Measurements from ENCODE around the gene EYS. TPM values are rescaled to one million over a fixed set of nuclear protein-coding genes. Genes with fewer than 3 reads are reported as not detected.

Gene EYS
- polyA plus RNA-seq, 2 of the 4 experiments (the other 2 are of a cell fraction) = 0.03 to 0.06 TPM

DNA sequence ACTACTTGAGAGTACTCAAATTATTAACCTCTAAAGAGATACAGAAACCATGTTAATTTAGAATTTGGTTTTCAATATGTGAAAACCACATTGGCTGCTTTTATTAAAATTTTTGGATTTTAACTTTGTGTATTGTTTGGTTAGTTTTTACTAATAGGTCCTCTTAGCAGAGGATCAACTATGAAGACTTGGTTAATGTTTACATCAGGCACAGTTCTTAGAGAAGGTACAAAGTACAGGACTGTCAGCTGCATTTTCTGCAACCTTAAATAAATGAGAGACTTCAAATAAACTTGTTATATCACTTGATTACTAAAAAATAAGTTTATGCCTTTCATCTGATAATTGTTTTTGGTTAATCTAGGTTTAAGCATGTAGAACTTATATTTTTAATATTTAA lies 1982.3 kb downstream of the EYS start:
- H3K9me3 ChIP-seq = no peaks in the 10 kb centered on the region
- FAIRE-seq (no peak), ATAC-seq (no peak), DNase-seq (ENCODE audit: low read depth in 1 of 2, low spot score in 1 of 2) (no peak)
- H3K27ac ChIP-seq = no peak overlapping the region
- H3K4me3 ChIP-seq = no peak overlapping the region
- H3K4me1 ChIP-seq = peaks cover 16% of the 10 kb centered on the region; the same call in 2 of the 3 replicates
- POLR2A ChIA-PET = no interaction called here
- CTCF ChIA-PET = no interaction called here
- TF ChIP-seq TFCP2L1 (CRISPR knock-in tag; IDR thresholded peaks at IDR 0.05) = no peak
- no peak for TF ChIP-seq PHF8 (IDR thresholded peaks at IDR 0.05; ENCODE audit: borderline replicate concordance, low read depth)
- TF ChIP-seq NFE2L2 (conservative IDR thresholded peaks at IDR 0.05; ENCODE audit: low read length) = no peak
- no peak for TF ChIP-seq ZFP36 (IDR thresholded peaks at IDR 0.05; ENCODE audit: borderline replicate concordance, partially characterized antibody)
- no peak for TF ChIP-seq EHF (CRISPR knock-in tag; IDR thresholded peaks at IDR 0.05)
- H3K4me2 ChIP-seq = peak overlapping the region; percentile 54

DNA sequence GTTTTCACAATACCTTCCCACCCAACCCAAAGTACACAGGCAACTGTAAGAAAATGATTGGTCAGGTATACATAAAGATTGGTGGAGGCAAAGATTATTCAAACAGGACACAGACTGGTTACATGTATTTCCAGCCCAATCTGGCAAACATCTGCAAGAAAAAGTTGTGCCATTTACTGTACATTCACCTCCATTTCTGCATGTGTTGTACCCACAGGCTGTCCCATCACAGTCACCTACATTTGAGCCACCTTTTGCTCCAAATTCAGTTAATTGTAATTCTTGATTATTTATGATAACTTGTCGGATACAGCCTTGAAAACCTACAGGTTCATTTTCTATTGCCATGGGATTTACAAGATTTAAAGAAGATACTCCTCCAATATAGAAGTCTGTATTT lies 1985.8 kb downstream of the EYS start:
- Histone ChIP-seq H3K4me1 (peaks cover 16% of the 10 kb centered on the region; the same call in 2 of the 3 replicates), H3K4me2 (no peak overlapping the region), H3K4me3 (no peak overlapping the region), H3K9me3 (no peaks in the 10 kb centered on the region), H3K27ac (no peak overlapping the region)
- FAIRE-seq (no peak), ATAC-seq (no peak), DNase-seq (ENCODE audit: low read depth in 1 of 2, low spot score in 1 of 2) (no peak)
- ChIA-PET POLR2A (no interaction called here), CTCF (no interaction called here)
- TF ChIP-seq HEYL (CRISPR knock-in tag; IDR thresholded peaks at IDR 0.05) = no peak
- 97% methylated on average over 1 of the region's 1 CpG for WGBS (ENCODE audit: missing lambda C conversion rate)

- Histone ChIP-seq H3K4me1 (no peaks in the 10 kb centered on the region), H3K9me3 (no peaks in the 10 kb centered on the region), H3K4me3 (no peak overlapping the region), H3K27ac (no peak overlapping the region), H3K4me2 (no peak overlapping the region)
- ATAC-seq (no peak), FAIRE-seq (no peak), DNase-seq (ENCODE audit: low read depth in 1 of 2, low spot score in 1 of 2) (no peak)
- WGBS (ENCODE audit: missing lambda C conversion rate) = 90% methylated on average over 2 of the region's 2 CpGs
- POLR2A ChIA-PET = no interaction called here
- TF ChIP-seq ATOH8 (CRISPR knock-in tag; IDR thresholded peaks at IDR 0.05; ENCODE audit: low read depth) = no peak
- TF ChIP-seq USF2 (IDR thresholded peaks at IDR 0.05) = no peak
- no peak for TF ChIP-seq PHF8 (IDR thresholded peaks at IDR 0.05; ENCODE audit: borderline replicate concordance, low read depth)
- TF ChIP-seq MAFK (IDR thresholded peaks at IDR 0.05; ENCODE audit: partially characterized antibody) = no peak
- CTCF ChIA-PET = no interaction called here
Measured at GRCh38 chr6:63716169-63716568, 1990.9 kb downstream of the EYS start.

GRCh38 chr6:63714091-63714490 lies 1992.9 kb downstream of the EYS start:
- ATAC-seq = no peak
- Histone ChIP-seq H3K4me2 (no peak overlapping the region), H3K27ac (no peak overlapping the region), H3K4me1 (no peaks in the 10 kb centered on the region), H3K9me3 (no peaks in the 10 kb centered on the region), H3K4me3 (no peak overlapping the region)
- ChIA-PET POLR2A (no interaction called here), CTCF (no interaction called here)
- DNase-seq (ENCODE audit: low read depth in 1 of 2, low spot score in 1 of 2) = no peak
- TF ChIP-seq, protein P1, sequence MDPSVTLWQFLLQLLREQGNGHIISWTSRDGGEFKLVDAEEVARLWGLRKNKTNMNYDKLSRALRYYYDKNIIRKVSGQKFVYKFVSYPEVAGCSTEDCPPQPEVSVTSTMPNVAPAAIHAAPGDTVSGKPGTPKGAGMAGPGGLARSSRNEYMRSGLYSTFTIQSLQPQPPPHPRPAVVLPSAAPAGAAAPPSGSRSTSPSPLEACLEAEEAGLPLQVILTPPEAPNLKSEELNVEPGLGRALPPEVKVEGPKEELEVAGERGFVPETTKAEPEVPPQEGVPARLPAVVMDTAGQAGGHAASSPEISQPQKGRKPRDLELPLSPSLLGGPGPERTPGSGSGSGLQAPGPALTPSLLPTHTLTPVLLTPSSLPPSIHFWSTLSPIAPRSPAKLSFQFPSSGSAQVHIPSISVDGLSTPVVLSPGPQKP (IDR thresholded peaks at IDR 0.05; ENCODE audit: low read depth, low read length) = no peak
- TF ChIP-seq EHF (CRISPR knock-in tag; IDR thresholded peaks at IDR 0.05) = no peak
- no peak for TF ChIP-seq NR3C1 (IDR thresholded peaks at IDR 0.05)
- no peak for TF ChIP-seq KDM1A (IDR thresholded peaks at IDR 0.05; ENCODE audit: low read depth)
- TF ChIP-seq FOSL2 (IDR thresholded peaks at IDR 0.05) = no peak
- TF ChIP-seq FOSL2 (CRISPR knock-in tag; IDR thresholded peaks at IDR 0.05) = no peak
- no peak for TF ChIP-seq CBX2 (IDR thresholded peaks at IDR 0.05; ENCODE audit: borderline replicate concordance, low read depth)
- TF ChIP-seq FOSB (CRISPR knock-in tag; IDR thresholded peaks at IDR 0.05) = no peak
- no peak for FAIRE-seq

- POLR2A ChIA-PET = no interaction called here
- no peak for ATAC-seq
- WGBS (ENCODE audit: missing lambda C conversion rate) = 91% methylated on average over 6 of the region's 6 CpGs
Measured at GRCh38 chr6:63713332-63713731, 1993.7 kb downstream of the EYS start.

More at GRCh38 chr6:63713332-63713731, 1993.7 kb downstream of the EYS start:
- Histone ChIP-seq H3K4me1 (peaks cover 5% of the 10 kb centered on the region; the same call in 1 of the 3 replicates), H3K9me3 (no peaks in the 10 kb centered on the region), H3K4me2 (no peak overlapping the region), H3K4me3 (no peak overlapping the region), H3K27ac (no peak overlapping the region)
- CTCF ChIA-PET = no interaction called here
- FAIRE-seq (no peak), DNase-seq (ENCODE audit: low read depth in 1 of 2, low spot score in 1 of 2) (no peak)
- TF ChIP-seq PBX3 (IDR thresholded peaks at IDR 0.05) (no peak), ATOH8 (CRISPR knock-in tag; IDR thresholded peaks at IDR 0.05; ENCODE audit: low read depth) (no peak), ZC3H11A (IDR thresholded peaks at IDR 0.05) (no peak), CBX2 (IDR thresholded peaks at IDR 0.05; ENCODE audit: borderline replicate concordance, low read depth) (no peak)
- TF ChIP-seq, protein P1 (IDR thresholded peaks at IDR 0.05; ENCODE audit: low read depth, low read length) = no peak

Measured in A549 (cell line).